Suprapubic skin (tissue), 4 donors: ENCODE data around the gene NRK.

Experiments used
- CTCF ChIP-seq, 2 donors: fragments of 200-600 bp in 1 of 2; fragments of 450-650 bp in 1 of 2; sonication (generic) in 1 of 2; IDR thresholded peaks; one replicate each; pipeline ENCODE4 v1.5.1; 2016 to 2019; ENCODE audit warnings: antibody characterized with exemption in 2 of 2, mild to moderate bottlenecking in 1 of 2, moderate library complexity in 1 of 2
- EP300 ChIP-seq: sonication (generic); formaldehyde crosslinking; IDR thresholded peaks from one replicate; pipeline ENCODE4 v1.6.1; 2017; ENCODE audit warnings: antibody characterized with exemption
- POLR2A ChIP-seq, 2 donors: fragments of 450-650 bp; IDR thresholded peaks; one replicate each; pipeline ENCODE4 v1.6.1; 2017; ENCODE audit warnings: antibody characterized with exemption in 2 of 2, mild to moderate bottlenecking in 2 of 2, moderate library complexity in 2 of 2
- POLR2AphosphoS5 ChIP-seq, 3 donors: sonication (generic); formaldehyde crosslinking; IDR thresholded peaks; one replicate each; pipeline ENCODE4 v1.6.1; 2017; ENCODE audit warnings: antibody characterized with exemption in 3 of 3

GRCh38 chrX:105773801-105774200, 48.5 kb upstream of the NRK start:
- TF ChIP-seq CTCF (IDR thresholded peaks at IDR 0.05): no peak
- no peak for TF ChIP-seq POLR2A (IDR thresholded peaks at IDR 0.05)
- no peak for TF ChIP-seq POLR2AphosphoS5 (IDR thresholded peaks at IDR 0.05)
- no peak for TF ChIP-seq EP300
